Left cardiac atrium (tissue), 4 donors: ENCODE measurements around the gene TEX19. TPM values are rescaled to one million over a fixed set of nuclear protein-coding genes. Genes with fewer than 3 reads are reported as not detected.

Experiments
- ATAC-seq, 2 donors: fragments of 200-7000 bp; cut with Tn5 transposase; one replicate each; pipeline ENCODE4 v1.9.1; 2020; ENCODE audit warnings: mild to moderate bottlenecking in 2 of 2, moderate library complexity in 2 of 2
- DNase-seq: peaks from one replicate; pipeline ENCODE4 v3.0.0-alpha.2; 2020
- intact Hi-C, 2 donors: fragments of 100-400 bp; cut with DNase I; formaldehyde crosslinking; loops; one replicate each; pipeline versions ENCODE4 v1.14.1 to v1.15.1; 2022 to 2023
- long read RNA-seq: library from polyadenylated mRNA; unstranded; transcript quantifications from one replicate; pipeline ENCODE4 v2.0.0, GENCODE V29; 2021
- total RNA-seq, 2 donors: library from RNA; stranded (reverse); fragmentation: NEBNext Ultra II Directional; extraction: Animal tissue kit (Norgen Biotek cat#: 25700); gene quantifications; one replicate each; pipeline ENCODE4 v1.2.1, GENCODE V29; 2021
- donor health status: DM: no; HTN: yes; CAD: no.
- donor health status: DM: no; HTN: yes; CAD: no; lungs with severe emphysema.
- donor health status: DM: yes; HTN: yes; CAD: no.
- donor health status: Dilated cardiomyopathy.

The TEX19 gene, protein sequence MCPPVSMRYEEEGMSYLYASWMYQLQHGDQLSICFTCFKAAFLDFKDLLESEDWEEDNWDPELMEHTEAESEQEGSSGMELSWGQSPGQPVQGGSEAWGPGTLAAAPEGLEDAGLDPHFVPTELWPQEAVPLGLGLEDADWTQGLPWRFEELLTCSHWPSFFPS
- not detected for total RNA-seq
- long read RNA-seq: 0 reads

DNA sequence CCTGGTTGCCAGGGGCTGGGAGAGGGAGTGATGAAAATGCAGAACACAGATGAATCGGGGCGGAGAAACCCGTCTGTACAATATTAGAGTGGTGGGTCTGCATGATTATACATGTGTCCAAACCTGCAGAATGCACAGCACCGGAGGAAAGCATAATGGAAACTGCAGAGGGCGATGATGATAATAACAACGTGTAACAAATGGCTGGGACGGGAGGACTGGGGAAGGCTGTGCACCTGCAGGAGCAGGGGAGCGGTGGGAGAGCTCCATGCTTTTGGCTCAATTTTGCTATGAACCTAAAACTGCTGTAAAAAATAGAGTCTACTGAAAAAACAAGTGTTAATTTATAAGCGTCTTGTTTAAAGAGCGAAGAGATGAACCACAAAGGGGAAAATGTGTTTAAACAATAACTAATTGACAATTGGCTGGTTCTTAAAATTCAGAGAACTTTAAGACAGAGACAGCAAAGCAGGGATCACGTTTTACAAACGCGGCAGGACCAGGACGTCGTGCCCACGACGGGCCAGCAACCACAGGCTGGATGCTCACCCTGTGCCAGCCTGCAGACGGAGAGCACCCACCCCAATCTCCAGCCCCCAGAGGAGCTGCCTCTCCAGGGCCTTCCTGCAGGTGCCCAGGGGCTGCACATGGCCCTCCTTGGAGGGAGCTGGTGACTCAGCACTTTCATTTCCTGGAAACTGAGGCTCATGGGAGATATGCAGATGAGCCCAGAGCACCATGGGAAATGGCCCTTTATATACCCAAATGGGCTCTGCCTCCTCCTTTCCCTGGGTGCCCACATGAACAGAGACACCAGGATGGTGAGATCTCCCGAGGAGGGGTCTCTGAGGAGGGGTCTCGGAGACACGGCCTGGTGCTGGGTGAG is at the start of gene TEX19:
TEX19 (plus strand) TSS at position 783 of the 886 bp plus-strand sequence. CDS start 2,904 bp downstream, outside the sequence.
- DNase-seq: no peak
- intact Hi-C loops: loop anchor here (10.0 kb wide), 2 partner anchors 196 to 416 kb away; no protein-coding TSS in a partner anchor
- ATAC-seq: no peak

DNA sequence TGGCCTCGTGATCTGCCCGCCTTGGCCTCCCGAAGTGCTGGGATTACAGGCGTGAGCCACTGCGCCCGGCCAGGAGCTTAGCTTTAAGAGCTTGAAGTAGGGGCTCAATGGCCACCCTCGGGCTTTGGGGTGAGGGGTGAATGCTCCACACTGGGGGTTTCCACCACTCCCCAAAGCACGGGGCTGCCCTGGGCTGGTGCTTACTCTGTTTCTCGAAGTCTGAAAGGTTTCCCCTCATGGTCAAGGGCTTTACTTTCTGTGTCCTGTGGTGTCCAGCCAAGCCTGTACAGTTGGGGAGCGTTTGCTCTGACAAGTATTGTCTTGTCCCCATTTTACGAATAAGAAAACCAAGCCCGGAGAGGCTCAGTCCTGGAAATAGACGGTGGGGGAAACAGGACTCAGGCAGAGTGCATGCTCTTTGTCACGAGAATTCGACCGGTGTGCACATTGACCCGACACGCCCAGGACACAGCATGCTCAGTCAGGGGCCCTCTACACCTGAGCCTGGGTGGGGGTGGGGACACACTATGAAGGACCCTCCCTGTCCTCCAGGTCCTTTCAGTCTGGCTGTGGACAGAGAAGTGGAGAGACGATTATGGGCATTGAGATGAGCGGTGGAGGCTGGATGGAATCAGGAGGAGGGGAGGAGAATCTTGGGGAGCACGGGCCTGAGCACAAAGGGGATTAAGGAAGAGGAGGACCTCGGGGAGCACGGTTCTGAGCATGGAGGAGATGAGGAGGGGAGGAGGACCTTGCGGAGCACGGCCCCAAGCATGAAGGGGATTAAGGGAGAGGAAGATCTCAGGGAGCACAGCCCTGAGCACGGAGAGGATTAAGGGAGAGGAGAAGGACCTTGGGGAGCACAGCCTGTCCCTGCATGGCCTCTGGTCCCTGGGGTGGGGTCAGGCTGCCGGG is 49.1 kb upstream of the TEX19 start:
- intact Hi-C loops: no loop called here
- ATAC-seq (no peak), DNase-seq (no peak)

DNA sequence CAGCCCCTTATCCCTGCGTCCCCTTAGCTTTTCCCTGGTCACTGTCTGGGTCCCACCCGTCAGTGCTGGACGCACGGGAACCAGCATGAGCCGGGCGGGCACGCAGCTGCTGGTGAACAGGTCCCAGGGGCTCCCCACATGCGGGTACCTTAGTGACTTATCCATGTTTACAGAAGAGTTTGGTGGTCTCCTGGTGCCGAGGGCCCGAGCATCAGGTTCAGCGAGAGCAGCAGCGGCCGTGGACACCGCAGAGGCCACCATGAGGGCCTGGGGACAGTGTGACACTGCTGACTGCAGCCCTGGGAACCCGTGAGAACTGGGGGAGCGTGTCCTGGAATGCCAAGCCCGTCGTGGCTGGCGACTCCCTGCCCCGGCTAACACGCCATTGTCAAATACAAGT is 48.2 kb upstream of the TEX19 start:
- DNase-seq (no peak), ATAC-seq (no peak)
- intact Hi-C loops: no loop called here

DNA sequence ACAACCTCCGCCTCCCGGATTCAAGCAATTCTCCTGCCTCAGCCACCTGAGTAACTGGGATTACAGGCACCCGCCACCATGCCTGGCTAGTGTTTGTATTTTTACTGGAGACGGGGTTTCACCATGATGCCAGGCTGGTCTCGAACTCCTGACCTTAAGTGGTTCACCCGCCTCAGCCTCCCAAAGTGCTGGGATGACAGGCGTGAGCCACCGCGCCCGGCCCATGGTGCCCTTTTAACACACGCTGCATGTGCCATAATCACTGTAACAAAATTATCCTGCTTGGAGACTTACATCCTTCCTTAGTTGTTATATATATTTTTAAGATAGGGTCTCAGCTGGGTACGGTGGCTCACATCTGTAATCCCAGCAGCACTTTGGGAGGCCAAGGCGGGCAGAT is 47.1 kb upstream of the TEX19 start:
- intact Hi-C loops: no loop called here
- DNase-seq (no peak), ATAC-seq (no peak)

DNA sequence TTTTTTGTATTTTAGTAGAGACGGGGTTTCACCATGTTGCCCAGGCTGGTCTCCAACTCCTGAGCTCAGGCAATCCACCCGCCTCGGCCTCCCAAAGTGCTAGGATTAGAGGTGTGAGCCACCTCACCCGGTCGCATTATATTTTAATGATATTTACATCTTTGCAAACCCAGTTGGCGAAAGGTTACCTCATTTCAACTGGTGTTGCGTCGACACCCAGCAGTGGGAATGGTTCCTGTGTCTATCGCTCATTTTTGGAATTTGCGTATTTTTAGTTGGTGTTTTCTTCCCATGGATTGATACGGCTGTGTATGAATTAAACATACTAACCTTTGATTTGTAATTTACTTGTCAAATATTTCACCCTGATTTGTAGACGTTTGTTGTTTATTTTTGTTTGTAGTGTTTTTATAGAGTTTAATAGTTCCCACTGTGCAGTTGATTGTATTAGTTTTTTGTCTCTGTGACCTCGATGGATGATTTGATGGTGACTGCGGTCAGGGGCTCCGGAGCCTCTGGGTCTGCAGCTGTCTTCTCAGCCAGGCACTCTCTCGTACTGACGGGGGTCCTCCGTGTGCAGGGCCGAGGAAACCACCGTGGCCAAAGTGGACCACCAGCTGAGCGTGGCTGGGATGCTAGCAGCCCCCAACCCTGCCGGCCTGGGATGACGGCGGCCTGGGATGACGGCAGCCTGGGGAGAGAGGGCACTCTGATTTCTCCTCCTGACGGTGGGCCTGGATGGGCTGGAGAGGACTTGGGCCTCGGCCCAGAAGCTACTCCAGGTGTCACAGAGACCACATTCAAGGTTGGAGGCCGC is 45.6 kb upstream of the TEX19 start:
- intact Hi-C loops: no loop called here
- ATAC-seq (no peak), DNase-seq (no peak)

DNA sequence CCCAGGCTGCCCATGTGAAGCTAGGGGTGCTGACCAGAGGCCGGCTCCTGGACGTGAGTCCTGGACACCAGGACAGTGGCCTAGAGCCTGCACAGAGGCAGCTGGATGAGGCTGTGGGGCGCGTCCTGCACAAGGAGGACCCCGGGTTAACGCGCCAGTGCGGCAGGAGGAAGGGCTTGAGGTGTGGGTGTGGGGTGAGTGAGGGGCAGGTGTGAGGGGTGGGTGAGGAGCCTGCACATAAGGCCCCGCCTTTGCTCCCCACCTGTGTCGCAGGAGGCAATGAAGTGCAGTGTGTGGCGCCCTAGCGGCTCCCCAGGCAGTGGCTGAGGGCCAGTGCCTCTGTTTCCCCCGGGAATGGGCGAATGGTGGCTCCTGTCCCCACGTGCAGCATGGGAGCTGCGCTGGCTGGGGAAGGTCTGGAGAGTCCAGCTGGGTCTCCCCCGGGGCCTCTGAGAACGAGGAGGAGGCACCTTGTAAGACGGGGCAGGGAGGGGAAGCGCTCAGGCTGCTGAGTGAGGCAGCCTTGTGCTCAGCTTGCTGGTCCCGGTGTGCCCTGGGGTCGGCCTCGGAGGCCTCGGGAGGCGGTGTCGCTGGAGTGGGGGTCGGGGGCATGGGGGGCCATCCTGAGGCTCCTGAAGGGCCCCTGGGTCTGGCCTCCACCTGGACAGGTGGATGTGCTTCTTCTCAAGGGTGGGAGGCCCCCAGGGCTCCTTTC is 44.9 kb upstream of the TEX19 start:
- no peak for DNase-seq
- intact Hi-C loops: no loop called here
- ATAC-seq: no peak

DNA sequence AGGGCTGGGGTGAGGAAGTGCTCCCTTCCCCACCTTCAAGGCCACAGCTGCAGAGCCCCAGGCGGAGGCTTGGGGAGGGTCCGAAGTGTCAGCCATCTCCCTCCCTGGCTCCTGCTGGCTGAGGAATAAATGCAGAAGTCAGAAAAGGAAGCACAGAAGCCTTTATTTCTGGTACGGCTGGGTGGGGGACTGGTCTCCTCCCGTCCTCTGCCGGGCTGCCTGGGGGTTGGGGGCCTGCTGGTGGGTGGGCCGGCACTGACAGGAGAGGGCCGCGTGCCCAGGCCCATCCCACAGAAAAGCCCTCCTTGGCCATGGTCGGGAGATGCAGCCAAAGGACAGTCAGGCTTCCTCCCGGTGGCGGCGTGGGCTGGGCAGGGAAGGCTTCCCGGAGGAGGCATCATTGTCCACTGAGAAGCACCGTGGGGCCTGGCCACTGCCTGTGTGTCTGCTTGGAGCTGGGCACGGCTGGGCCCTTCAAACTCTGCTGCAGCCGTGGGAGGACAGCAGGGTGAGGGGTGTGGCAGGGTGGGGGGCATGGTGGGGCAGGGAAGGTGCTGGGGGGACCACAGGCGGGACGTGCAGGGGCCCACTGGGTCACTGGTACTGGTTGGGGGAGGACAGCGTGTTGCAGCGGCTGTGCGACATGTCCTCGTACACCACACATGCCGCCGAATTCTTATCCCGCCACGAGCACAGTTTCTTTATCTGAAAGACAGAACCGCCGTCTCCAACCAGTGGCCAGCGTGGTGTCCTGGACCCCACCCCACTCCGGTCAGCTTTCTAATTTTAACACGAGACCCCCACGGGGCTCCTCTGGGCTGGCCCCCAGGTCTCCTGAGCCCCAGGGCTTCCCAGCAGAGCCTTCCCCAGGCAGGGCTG is 44.1 kb upstream of the TEX19 start:
- intact Hi-C loops: no loop called here
- ATAC-seq (no peak), DNase-seq (no peak)

DNA sequence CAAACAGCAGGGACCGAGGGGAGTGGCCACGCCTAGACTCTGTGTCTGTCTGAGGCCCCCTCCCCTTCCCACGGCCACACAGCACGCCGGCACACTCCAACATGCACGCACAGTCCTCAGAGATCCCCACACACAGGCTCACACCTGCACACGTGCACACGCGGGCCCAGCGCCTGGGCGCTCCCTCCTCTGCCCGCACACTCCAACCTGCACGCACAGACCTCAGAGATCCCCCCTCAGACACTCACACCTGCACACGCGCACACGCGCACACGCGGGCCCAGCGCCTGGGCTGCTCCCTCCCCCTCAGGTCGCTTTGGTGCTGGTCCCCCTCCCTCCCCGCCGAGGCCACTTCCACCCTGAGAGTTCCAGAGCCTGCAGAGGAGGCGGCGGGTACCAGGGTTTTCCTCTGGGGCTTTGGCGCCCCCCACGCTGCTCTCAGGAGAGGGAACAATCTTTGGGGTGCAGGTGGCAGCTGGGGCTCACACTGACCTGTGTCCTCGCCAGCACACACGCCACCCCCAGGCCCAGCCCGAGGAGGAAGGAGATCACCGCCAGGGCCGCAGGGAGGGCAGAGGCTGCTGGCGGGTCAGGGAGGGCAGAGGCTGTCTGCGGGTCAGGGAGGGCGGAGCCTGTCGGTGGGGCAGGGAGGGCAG is 43.2 kb upstream of the TEX19 start:
- intact Hi-C loops: no loop called here
- ATAC-seq: peak; percentile 6 to 20
- DNase-seq: no peak

DNA sequence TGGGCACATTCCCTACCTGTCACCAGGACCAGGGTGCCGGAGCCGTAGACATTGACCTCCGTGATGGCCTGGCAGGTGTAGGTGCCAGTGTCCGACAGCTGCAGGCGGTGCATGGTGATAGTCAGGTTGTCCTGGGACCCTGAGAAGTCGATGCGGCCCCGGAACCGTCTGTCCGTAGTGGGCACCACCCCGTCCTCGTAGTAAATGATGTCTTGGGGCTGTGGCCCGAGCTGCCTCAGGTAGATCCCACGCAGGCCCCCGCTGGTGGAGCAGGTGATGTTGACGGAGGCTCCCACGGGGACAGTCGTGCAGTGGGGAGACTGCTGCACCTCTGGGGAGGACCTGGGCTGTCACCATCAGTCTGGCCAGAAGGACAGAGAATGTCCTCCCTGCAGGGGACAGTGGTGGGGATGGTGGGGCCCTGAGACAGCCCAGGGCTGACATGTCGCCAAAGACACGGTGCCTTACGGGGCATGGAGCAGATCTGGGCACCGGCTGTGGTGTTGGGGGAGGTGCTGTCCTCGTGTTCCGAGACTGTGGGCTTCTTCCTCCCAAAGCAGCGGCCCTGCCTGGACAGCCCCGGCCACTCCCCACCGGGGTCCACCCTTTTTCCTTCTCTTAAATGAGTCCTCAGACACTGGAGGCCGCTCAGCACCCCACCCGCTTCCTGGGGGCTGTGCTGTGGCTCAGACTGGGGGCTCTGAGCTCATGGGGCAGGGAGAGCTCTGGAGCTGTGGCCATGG is 42.2 kb upstream of the TEX19 start:
- intact Hi-C loops: no loop called here
- DNase-seq (no peak), ATAC-seq (no peak)

DNA sequence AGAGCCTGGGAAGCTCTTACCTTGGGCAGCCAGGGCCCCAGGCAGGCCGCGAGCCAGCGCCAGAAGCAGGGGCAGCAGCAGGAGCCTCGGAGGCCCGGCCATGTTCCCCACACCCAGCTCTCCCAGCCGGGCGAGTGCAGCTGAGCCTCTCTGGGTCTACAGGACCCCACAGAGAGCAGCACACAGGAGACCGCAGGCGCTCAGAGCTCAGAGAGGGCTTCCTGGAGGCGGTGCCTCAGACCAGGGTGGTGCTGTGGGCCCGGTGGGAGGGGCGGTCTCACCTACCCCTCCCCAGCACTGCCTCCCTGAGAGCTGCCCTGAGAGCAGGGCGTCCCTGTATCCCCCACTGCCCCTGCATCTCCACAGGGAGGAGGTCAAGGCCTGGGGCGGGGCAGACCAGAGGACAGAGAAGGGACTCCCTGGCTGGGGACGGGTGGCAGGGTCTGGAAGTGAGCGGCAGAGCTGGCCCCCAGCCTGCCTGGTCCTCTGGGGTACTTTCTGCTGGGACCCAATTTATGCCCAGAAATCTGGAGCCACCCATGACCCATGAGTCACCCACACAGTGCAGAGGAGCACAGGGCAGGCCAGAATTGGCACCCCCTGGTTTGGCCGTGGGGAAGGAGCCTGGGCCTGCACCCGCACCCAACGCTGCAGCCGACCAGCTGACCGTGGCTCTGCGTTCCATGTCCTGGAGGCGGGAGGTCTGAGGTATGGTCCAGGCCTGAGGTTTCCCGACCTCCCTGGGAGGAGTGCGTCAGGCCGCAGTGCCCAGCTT is 41.5 kb upstream of the TEX19 start, which contains the start of gene CD7:
CD7 (minus strand) TSS at position 215 of the 775 bp plus-strand sequence; CDS start at position 102, 113 bp downstream.
- DNase-seq (no peak), ATAC-seq (no peak)
- intact Hi-C loops: no loop called here

DNA sequence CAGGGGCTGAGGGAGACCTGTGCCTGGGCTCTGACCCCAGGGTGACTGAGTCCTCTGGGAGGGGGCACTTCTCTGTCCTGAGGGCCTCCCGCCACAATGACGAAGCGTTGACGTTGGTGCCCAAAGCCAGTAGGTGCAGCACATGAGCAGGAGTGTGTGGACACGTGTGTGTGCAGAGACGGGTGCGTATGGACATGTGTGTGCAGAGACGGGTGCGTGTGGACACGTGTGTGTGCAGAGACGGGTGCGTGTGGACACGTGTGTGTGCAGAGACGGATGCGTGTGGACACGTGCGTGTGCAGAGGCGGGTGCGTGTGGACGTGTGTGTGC is 40.9 kb upstream of the TEX19 start:
- intact Hi-C loops: no loop called here
- ATAC-seq: no peak

DNA sequence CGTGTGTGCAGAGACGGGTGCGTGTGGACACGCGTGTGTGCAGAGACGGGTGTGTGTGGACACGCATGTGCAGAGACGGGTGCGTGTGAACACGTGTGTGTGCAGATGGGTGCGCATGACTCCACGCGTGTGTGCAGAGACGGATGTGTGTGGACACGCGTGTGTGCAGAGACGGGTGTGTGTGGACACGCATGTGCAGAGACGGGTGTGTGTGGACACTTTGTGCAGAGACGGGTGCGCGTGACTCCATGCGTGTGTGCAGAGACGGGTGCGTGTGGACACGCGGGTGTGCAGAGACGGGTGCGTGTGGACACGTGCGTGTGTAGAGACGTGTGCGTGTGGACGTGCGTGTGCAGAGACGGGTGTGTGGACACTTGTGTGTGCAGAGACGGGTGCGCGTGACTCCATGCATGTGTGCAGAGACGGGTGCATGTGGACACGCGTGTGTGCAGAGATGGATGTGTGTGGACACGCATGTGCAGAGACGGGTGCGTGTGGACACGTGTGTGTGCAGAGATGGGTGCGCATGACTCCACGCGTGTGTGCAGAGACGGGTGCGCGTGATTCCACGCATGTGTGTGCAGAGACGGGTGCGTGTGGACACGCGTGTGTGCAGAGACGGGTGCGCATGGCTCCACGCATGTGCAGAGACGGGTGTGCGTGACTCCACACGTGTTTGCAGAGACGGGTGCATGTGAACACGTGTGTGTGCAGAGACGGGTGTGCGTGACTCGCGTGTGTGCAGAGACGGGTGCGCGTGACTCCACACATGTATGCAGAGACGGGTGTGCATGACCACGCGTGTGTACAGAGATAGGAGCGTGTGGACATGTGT is 40.1 kb upstream of the TEX19 start:
- ATAC-seq: no peak
- intact Hi-C loops: no loop called here
- no peak for DNase-seq

More for the DNA sequence above, 40.9 kb upstream of the TEX19 start:
- DNase-seq: no peak

DNA sequence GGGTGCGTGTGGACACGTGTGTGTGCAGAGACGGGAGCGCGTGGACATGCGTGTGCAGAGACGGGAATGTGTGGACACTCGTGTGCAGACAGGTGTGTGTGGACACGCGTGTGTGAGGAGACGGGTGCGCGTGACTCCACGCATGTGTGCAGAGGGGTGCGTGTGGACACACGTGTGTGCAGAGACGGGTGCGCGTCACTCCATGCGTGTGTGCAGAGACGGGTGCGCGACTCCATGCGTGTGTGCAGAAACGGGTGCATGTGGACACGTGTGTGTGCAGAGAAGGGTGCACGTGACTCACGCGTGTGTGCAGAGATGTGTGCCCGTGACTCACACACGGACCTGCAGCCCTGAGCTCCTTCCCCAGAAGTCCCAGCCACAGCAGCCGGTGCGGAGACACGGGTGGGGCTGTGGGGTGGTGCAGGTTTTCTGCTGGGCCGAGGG is 39.4 kb upstream of the TEX19 start:
- no peak for DNase-seq
- no peak for ATAC-seq
- intact Hi-C loops: loop anchor here (2.0 to 5.0 kb wide), 4 partner anchors 82 to 113 kb away; no protein-coding TSS in a partner anchor

DNA sequence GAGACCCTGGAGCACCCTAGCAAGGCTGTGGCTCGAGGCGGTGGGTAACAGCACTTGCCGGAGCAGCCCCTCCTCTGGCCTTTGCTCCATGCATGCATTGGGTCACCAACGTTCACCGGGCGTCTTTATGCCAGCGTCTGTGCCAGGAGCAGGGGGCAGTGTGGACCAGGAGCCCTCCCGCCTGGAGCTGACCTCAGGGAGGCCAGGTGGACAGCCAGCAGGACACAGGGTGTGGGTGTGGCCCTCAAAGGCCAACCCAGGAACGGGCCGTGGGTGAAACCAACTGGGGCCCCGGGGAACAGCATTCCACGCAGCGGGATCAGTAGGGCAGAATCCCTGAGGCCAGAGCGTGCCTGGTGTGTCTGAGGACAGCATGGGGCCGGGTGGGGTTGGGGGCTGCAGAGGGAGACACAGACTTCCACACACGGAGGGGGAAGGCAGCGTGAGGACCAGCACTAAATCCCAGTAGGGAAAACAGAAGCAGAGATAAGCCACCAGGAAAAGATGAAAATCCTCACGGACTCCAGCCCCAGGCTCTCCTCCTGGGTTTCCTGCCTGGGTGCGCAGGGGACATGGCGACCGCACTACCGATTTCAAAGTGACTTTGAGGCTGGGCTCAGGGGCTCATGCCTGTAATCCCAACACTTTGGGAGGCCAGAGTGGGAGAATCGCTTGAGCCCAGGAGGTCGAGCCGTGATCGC is 38.8 kb upstream of the TEX19 start:
- DNase-seq: no peak
- intact Hi-C loops: loop anchor here (2.0 to 5.0 kb wide), 4 partner anchors 83 to 113 kb away; no protein-coding TSS in a partner anchor
- no peak for ATAC-seq
